ENCODE measurements around the gene P3H3.

GRCh38 chr12:6828781-6829535 is 751 bp downstream of the P3H3 start:
- TF ChIP-seq CTCF (IDR thresholded peaks at IDR 0.05) (no peak), POLR2A (IDR thresholded peaks at IDR 0.05) (peak; percentile 34), POLR2AphosphoS5 (IDR thresholded peaks at IDR 0.05) (peak in 2 of 3 donors; percentile 4 to 50)

Data from breast epithelium (tissue), 3 donors.